Daoy (cell line): ENCODE measurements around the gene PGGHG. TPM values are rescaled to one million over a fixed set of nuclear protein-coding genes. Genes with fewer than 3 reads are reported as not detected.

Experiments
- total RNA-seq: library from RNA; depleted of rRNA; stranded (reverse); fragments of >200 nt; shearing (Covaris generic); gene quantifications from 2 replicates; pipeline ENCODE4 v1.2.3, GENCODE V29; 2014; rRNA removed

Gene PGGHG
- total RNA-seq, 1 experiment from 2014 or later, result 1.4 TPM

Other genes with a start within 250 kb of the PGGHG start
- gene SCGB1C1, start 96.0 kb upstream of the PGGHG start, total RNA-seq, result not detected in 2 replicates
- 9.3 and 19.7 TPM in 2 replicates for gene BET1L, start 81.7 kb upstream of the PGGHG start, total RNA-seq
- 116 and 130 TPM in 2 replicates for gene RIC8A, start 81.4 kb upstream of the PGGHG start, total RNA-seq
- 4.9 and 5.4 TPM in 2 replicates for gene SIRT3, start 52.8 kb upstream of the PGGHG start, total RNA-seq
- gene PSMD13, start 52.1 kb upstream of the PGGHG start, total RNA-seq, result 334 and 350 TPM in 2 replicates
- gene NLRP6, start 10.7 kb upstream of the PGGHG start, total RNA-seq, result not detected in 2 replicates
- gene IFITM5, start 10.4 kb downstream of the PGGHG start, total RNA-seq, result not detected in 2 replicates
- gene IFITM2, start 18.7 kb downstream of the PGGHG start, total RNA-seq, result 1.2 and 6.1 TPM in 2 replicates
- gene IFITM1, start 24.9 kb downstream of the PGGHG start, total RNA-seq, result 1.2 TPM in 2 replicates
- gene IFITM3, start 31.7 kb downstream of the PGGHG start, total RNA-seq, result 16.9 and 22.8 TPM in 2 replicates
- 3.0 and 4.9 TPM in 2 replicates for gene B4GALNT4, start 80.4 kb downstream of the PGGHG start, total RNA-seq
- 7.3 and 22.9 TPM in 2 replicates for gene PKP3, start 105.1 kb downstream of the PGGHG start, total RNA-seq
- gene SIGIRR, start 125.9 kb downstream of the PGGHG start, total RNA-seq, result 10.5 and 25.8 TPM in 2 replicates
- 0.17 TPM in 1 of 2 replicates, not detected in the other for gene ANO9, start 152.9 kb downstream of the PGGHG start, total RNA-seq
- 16.2 and 24.4 TPM in 2 replicates for gene PTDSS2, start 161.2 kb downstream of the PGGHG start, total RNA-seq
- 165 and 188 TPM in 2 replicates for gene RNH1, start 218.1 kb downstream of the PGGHG start, total RNA-seq
- gene HRAS, start 246.4 kb downstream of the PGGHG start, total RNA-seq, result 67.4 and 75.8 TPM in 2 replicates
- 0.11 and 0.60 TPM in 2 replicates for gene LRRC56, start 248.4 kb downstream of the PGGHG start, total RNA-seq